WTC11 (cell line): ENCODE data around the gene CACUL1.

ENCODE experiments used
- ATF1 ChIP-seq: sonication (generic); formaldehyde crosslinking; IDR thresholded peaks from 2 replicates; pipeline ENCODE4 v1.8.1; 2023; ENCODE audit warnings: mild to moderate bottlenecking, moderate library complexity, missing genetic modification reagents
- ATF3 ChIP-seq: sonication (generic); formaldehyde crosslinking; conservative IDR thresholded peaks from 2 replicates; pipeline ENCODE4 v1.8.1; 2022; ENCODE audit warnings: mild to moderate bottlenecking, missing genetic modification reagents
- CREB1 ChIP-seq: sonication (generic); formaldehyde crosslinking; IDR thresholded peaks from 2 replicates; pipeline ENCODE4 v1.8.0; 2023; ENCODE audit warnings: mild to moderate bottlenecking, missing genetic modification reagents
- CTCF ChIP-seq: fragments of 200-600 bp; IDR thresholded peaks from 2 replicates; pipeline ENCODE4 v1.8.0; 2022; ENCODE audit warnings: antibody characterized with exemption
- ELF4 ChIP-seq: sonication (generic); formaldehyde crosslinking; IDR thresholded peaks from 2 replicates; pipeline ENCODE4 v1.8.1; 2022; ENCODE audit warnings: low read depth, mild to moderate bottlenecking, moderate library complexity, missing genetic modification reagents
- FOXJ3 ChIP-seq: sonication (generic); formaldehyde crosslinking; IDR thresholded peaks from 2 replicates; pipeline ENCODE4 v1.9.0; 2021; ENCODE audit warnings: missing genetic modification reagents, mild to moderate bottlenecking, borderline replicate concordance
- MAX ChIP-seq: sonication (generic); formaldehyde crosslinking; IDR thresholded peaks from 2 replicates; pipeline ENCODE4 v1.8.0; 2022; ENCODE audit warnings: mild to moderate bottlenecking, missing genetic modification reagents
- MLX ChIP-seq: sonication (generic); formaldehyde crosslinking; IDR thresholded peaks from 2 replicates; pipeline ENCODE4 v1.8.1; 2023; ENCODE audit warnings: mild to moderate bottlenecking, missing genetic modification reagents, moderate library complexity
- MXD4 ChIP-seq: fragments of 250-450 bp; sonication (Bioruptor Pico); IDR thresholded peaks from 2 replicates; pipeline ENCODE4 v1.8.0; 2021; ENCODE audit warnings: mild to moderate bottlenecking, moderate library complexity, borderline replicate concordance
- PRDM15 ChIP-seq: sonication (generic); formaldehyde crosslinking; IDR thresholded peaks from 2 replicates; pipeline ENCODE4 v1.8.0; 2022; ENCODE audit warnings: missing genetic modification reagents
- TCF7 ChIP-seq: sonication (generic); formaldehyde crosslinking; IDR thresholded peaks from 2 replicates; pipeline ENCODE4 v1.8.0; 2022; ENCODE audit warnings: mild to moderate bottlenecking, low read depth, missing genetic modification reagents, moderate library complexity
- ZMAT4 ChIP-seq: fragments of 250-450 bp; sonication (Bioruptor Pico); IDR thresholded peaks from 2 replicates; pipeline ENCODE4 v1.9.0; 2021; ENCODE audit warnings: mild to moderate bottlenecking
- ZNF232 ChIP-seq: sonication (generic); formaldehyde crosslinking; IDR thresholded peaks from 2 replicates; pipeline ENCODE4 v1.8.0; 2022; ENCODE audit warnings: mild to moderate bottlenecking, missing genetic modification reagents
- ZNF263 ChIP-seq: sonication (generic); formaldehyde crosslinking; IDR thresholded peaks from 2 replicates; pipeline ENCODE4 v1.8.1; 2022; ENCODE audit warnings: low read depth, mild to moderate bottlenecking, moderate library complexity, missing genetic modification reagents

- TF ChIP-seq FOXJ3 (no peak), ATF1 (CRISPR knock-in tag) (no peak), CTCF (no peak), MXD4 (CRISPR knock-in tag) (no peak), ZNF232 (CRISPR knock-in tag) (no peak), TCF7 (CRISPR knock-in tag) (no peak), ATF3 (no peak), ELF4 (no peak), ZMAT4 (CRISPR knock-in tag) (no peak), MLX (no peak), MAX (no peak), CREB1 (CRISPR knock-in tag) (no peak), PRDM15 (CRISPR knock-in tag) (no peak), ZNF263 (CRISPR knock-in tag) (no peak)
Measured at GRCh38 chr10:118670472-118671124, 84.2 kb downstream of the CACUL1 start.
